ENCODE results near the gene PPP4R3C. TPM values are rescaled to one million over a fixed set of nuclear protein-coding genes. Genes with fewer than 3 reads are reported as not detected.
"Not testable (repeated sequence)": the region's sequence is repeated elsewhere in the genome, so short reads cannot be mapped to it uniquely, and the experiment has no call there.

PPP4R3C gene
- total and polyA plus RNA-seq, 2 of the 4 experiments (the other 2 are of a cell fraction), result not detected

GRCh38 chrX:27459129-27459528 lies 4.0 kb downstream of the PPP4R3C start:
- no CpG with 5 or more reads among the region's 5 CpGs for WGBS, 2 experiments (ENCODE audit: extremely low coverage in 2 of 2, insufficient read length in 1 of 2)
- H2BK120ac ChIP-seq (ENCODE audit: low read depth, low read length), result not testable (repeated sequence)

GRCh38 chrX:27458544-27458943 lies 4.6 kb downstream of the PPP4R3C start:
- H2AK9ac ChIP-seq (replicated peaks; ENCODE audit: low read depth, low read length, poor library complexity); H2BK20ac ChIP-seq (ENCODE audit: low read depth, low read length); H3K4ac ChIP-seq (ENCODE audit: low read depth, low read length); H3K27ac ChIP-seq (ENCODE audit: insufficient read depth, low read length); H2BK5ac ChIP-seq (ENCODE audit: low read depth, low read length, poor library complexity, severe bottlenecking); H3K9me3 ChIP-seq (ENCODE audit: control insufficient read depth, insufficient read depth, low read length); dilution Hi-C loops (cut with HindIII; ENCODE audit: low sequenced_read_pairs, unreplicated experiment); ATAC-seq (ENCODE audit: low read depth); H2BK15ac ChIP-seq (ENCODE audit: low read depth, low read length); H3K9ac ChIP-seq (ENCODE audit: low read depth, low read length); H3K18ac ChIP-seq (ENCODE audit: low read depth, low read length); POLR2A ChIA-PET (ENCODE audit: unreplicated experiment); intact Hi-C loops (cut with micrococcal nuclease); H2AFZ ChIP-seq (replicated peaks; ENCODE audit: low read length, poor library complexity); H3K4me2 ChIP-seq (ENCODE audit: low read depth, low read length); H3K9me1 ChIP-seq (ENCODE audit: insufficient read depth, low read length); DNase-seq; H4K91ac ChIP-seq (ENCODE audit: insufficient read depth, low read depth, low read length); H4K8ac ChIP-seq (ENCODE audit: low read depth in 2 of 2, low read length in 2 of 2); BruUV-seq (replicated peaks); H3K23ac ChIP-seq (ENCODE audit: low read depth, low read length); H3K36me3 ChIP-seq (ENCODE audit: control insufficient read depth, insufficient read depth, low read length); H4K20me1 ChIP-seq (ENCODE audit: insufficient read depth, low read length); H2BK120ac ChIP-seq (ENCODE audit: low read depth, low read length); CTCF ChIA-PET; H3K4me1 ChIP-seq (ENCODE audit: control insufficient read depth, insufficient read depth, low read length); H3K4me3 ChIP-seq (ENCODE audit: insufficient read depth, low read depth, low read length); H3K79me1 ChIP-seq (ENCODE audit: low read depth in 1 of 2, low read length in 2 of 2); H3K14ac ChIP-seq (replicated peaks; ENCODE audit: low read depth, low read length); H3K27me3 ChIP-seq (ENCODE audit: control insufficient read depth, insufficient read depth, low read length); H3K56ac ChIP-seq (ENCODE audit: extremely low read depth, insufficient read depth, low read length); in situ Hi-C loops (cut with MboI; ENCODE audit: low sequenced_read_pairs); H4K5ac ChIP-seq (ENCODE audit: low read depth, low read length); H2AK5ac ChIP-seq (ENCODE audit: low read depth, low read length): not testable (repeated sequence)
- no CpG with 5 or more reads among the region's 30 CpGs for WGBS, 2 experiments (ENCODE audit: extremely low coverage in 2 of 2, insufficient read length in 1 of 2)

More at GRCh38 chrX:27459129-27459528, 4.0 kb downstream of the PPP4R3C start:
- H2AFZ ChIP-seq (replicated peaks; ENCODE audit: low read length, poor library complexity); BruUV-seq (replicated peaks); H3K56ac ChIP-seq (ENCODE audit: extremely low read depth, insufficient read depth, low read length); H3K9me3 ChIP-seq (ENCODE audit: control insufficient read depth, insufficient read depth, low read length); H3K79me1 ChIP-seq (ENCODE audit: low read depth in 1 of 2, low read length in 2 of 2); dilution Hi-C loops (cut with HindIII; ENCODE audit: low sequenced_read_pairs, unreplicated experiment); H2BK5ac ChIP-seq (ENCODE audit: low read depth, low read length, poor library complexity, severe bottlenecking); H3K18ac ChIP-seq (ENCODE audit: low read depth, low read length); DNase-seq; H3K23ac ChIP-seq (ENCODE audit: low read depth, low read length); H2BK20ac ChIP-seq (ENCODE audit: low read depth, low read length); H3K9ac ChIP-seq (ENCODE audit: low read depth, low read length); H3K27ac ChIP-seq (ENCODE audit: insufficient read depth, low read length); H3K27me3 ChIP-seq (ENCODE audit: control insufficient read depth, insufficient read depth, low read length); H4K8ac ChIP-seq (ENCODE audit: low read depth in 2 of 2, low read length in 2 of 2); H3K9me1 ChIP-seq (ENCODE audit: insufficient read depth, low read length); H3K14ac ChIP-seq (replicated peaks; ENCODE audit: low read depth, low read length); ATAC-seq (ENCODE audit: low read depth); H3K4me3 ChIP-seq (ENCODE audit: insufficient read depth, low read depth, low read length); H3K36me3 ChIP-seq (ENCODE audit: control insufficient read depth, insufficient read depth, low read length); H3K4me1 ChIP-seq (ENCODE audit: control insufficient read depth, insufficient read depth, low read length); H4K20me1 ChIP-seq (ENCODE audit: insufficient read depth, low read length); H3K4me2 ChIP-seq (ENCODE audit: low read depth, low read length); intact Hi-C loops (cut with micrococcal nuclease); H2AK9ac ChIP-seq (replicated peaks; ENCODE audit: low read depth, low read length, poor library complexity); H4K5ac ChIP-seq (ENCODE audit: low read depth, low read length); CTCF ChIA-PET; in situ Hi-C loops (cut with MboI; ENCODE audit: low sequenced_read_pairs); H3K4ac ChIP-seq (ENCODE audit: low read depth, low read length); POLR2A ChIA-PET (ENCODE audit: unreplicated experiment); H2BK15ac ChIP-seq (ENCODE audit: low read depth, low read length); H4K91ac ChIP-seq (ENCODE audit: insufficient read depth, low read depth, low read length); H2AK5ac ChIP-seq (ENCODE audit: low read depth, low read length): not testable (repeated sequence)
